ENCODE data around the gene KRT16. TPM values are rescaled to one million over a fixed set of nuclear protein-coding genes. Genes with fewer than 3 reads are reported as not detected.

KRT16 gene
- total RNA-seq, 4 donors from 2014 or later, result 0.79 TPM; not detected in 3

GRCh38 chr17:41652461-41652970 is 39.9 kb upstream of the KRT16 start:
- Histone ChIP-seq H3K4me3 (no peak overlapping the region), H3K9me3 (no peaks in the 10 kb centered on the region), H3K27ac (peak overlapping the region; percentile 92 to 95 (median 92)), H3K4me1 (peaks cover 46 to 82% (median 76%) of the 10 kb centered on the region in 4 donors), H3K27me3 (no peaks in the 10 kb centered on the region), H3K36me3 (no peaks in the 10 kb centered on the region)
- no peak for TF ChIP-seq EP300 (IDR thresholded peaks at IDR 0.05; ENCODE audit: low read depth)
- TF ChIP-seq, protein P1, sequence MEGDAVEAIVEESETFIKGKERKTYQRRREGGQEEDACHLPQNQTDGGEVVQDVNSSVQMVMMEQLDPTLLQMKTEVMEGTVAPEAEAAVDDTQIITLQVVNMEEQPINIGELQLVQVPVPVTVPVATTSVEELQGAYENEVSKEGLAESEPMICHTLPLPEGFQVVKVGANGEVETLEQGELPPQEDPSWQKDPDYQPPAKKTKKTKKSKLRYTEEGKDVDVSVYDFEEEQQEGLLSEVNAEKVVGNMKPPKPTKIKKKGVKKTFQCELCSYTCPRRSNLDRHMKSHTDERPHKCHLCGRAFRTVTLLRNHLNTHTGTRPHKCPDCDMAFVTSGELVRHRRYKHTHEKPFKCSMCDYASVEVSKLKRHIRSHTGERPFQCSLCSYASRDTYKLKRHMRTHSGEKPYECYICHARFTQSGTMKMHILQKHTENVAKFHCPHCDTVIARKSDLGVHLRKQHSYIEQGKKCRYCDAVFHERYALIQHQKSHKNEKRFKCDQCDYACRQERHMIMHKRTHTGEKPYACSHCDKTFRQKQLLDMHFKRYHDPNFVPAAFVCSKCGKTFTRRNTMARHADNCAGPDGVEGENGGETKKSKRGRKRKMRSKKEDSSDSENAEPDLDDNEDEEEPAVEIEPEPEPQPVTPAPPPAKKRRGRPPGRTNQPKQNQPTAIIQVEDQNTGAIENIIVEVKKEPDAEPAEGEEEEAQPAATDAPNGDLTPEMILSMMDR (IDR thresholded peaks at IDR 0.05), result no peak
- TF ChIP-seq POLR2AphosphoS5 (IDR thresholded peaks at IDR 0.05), result no peak
- no peak for DNase-seq
- 83% methylated on average over 5 of the region's 5 CpGs; no CpG with 5 or more reads in 1 of the 2 donors for WGBS, 2 donors (ENCODE audit: low coverage in 1 of 2)
- in situ Hi-C loops (cut with MboI; ENCODE audit: low pct_ligation_motif_present in 1 of 4, low pct_unique_long_range_greater_than_20kb in 1 of 4, low sequenced_read_pairs in 3 of 4), result loop anchor here (25.0 kb wide), 2 partner anchors 840 to 1040 kb away; partner anchors contain the start of gene KRT10 (in 2 of the 4)
- intact Hi-C loops (cut with DNase I; ENCODE audit: low total_unique reads), result no loop called here

- no peaks in the 10 kb centered on the region for H3K27me3 ChIP-seq
- TF ChIP-seq EP300 (IDR thresholded peaks at IDR 0.05; ENCODE audit: low read depth) (peak; percentile 94), POLR2AphosphoS5 (IDR thresholded peaks at IDR 0.05) (peak; percentile 38 to 77 (median 77))
- TF ChIP-seq, protein P1 (IDR thresholded peaks at IDR 0.05), result no peak
- intact Hi-C loops (cut with DNase I; ENCODE audit: low total_unique reads), result no loop called here
- H3K4me1 ChIP-seq, result peaks cover 46 to 78% (median 73%) of the 10 kb centered on the region in 4 donors
- no peaks in the 10 kb centered on the region for H3K9me3 ChIP-seq
- H3K4me3 ChIP-seq, result no peak overlapping the region
- in situ Hi-C loops (cut with MboI; ENCODE audit: low pct_ligation_motif_present in 1 of 4, low pct_unique_long_range_greater_than_20kb in 1 of 4, low sequenced_read_pairs in 3 of 4), result loop anchor here (25.0 kb wide), 2 partner anchors 840 to 1040 kb away; partner anchors contain the start of gene KRT10 (in 2 of the 4)
- H3K27ac ChIP-seq, result peak overlapping the region; percentile 92 to 95 (median 92)
- DNase-seq, result peak; percentile 90
- H3K36me3 ChIP-seq, result no peaks in the 10 kb centered on the region
- 51 to 100% methylated on average over 3 to 13 of the region's 13 CpGs for WGBS, 2 donors (ENCODE audit: low coverage in 1 of 2)
Measured at GRCh38 chr17:41651625-41652460, 39.3 kb upstream of the KRT16 start.

GRCh38 chr17:41650794-41651624 is 38.4 kb upstream of the KRT16 start:
- H3K27ac ChIP-seq, result peak overlapping the region; percentile 92 to 95 (median 92)
- 39% methylated on average over 10 of the region's 15 CpGs; no CpG with 5 or more reads in 1 of the 2 donors for WGBS, 2 donors (ENCODE audit: low coverage in 1 of 2)
- peaks cover 37 to 71% (median 64%) of the 10 kb centered on the region in 4 donors for H3K4me1 ChIP-seq
- H3K36me3 ChIP-seq, result no peaks in the 10 kb centered on the region
- TF ChIP-seq POLR2A (IDR thresholded peaks at IDR 0.05), result peak; percentile 48
- TF ChIP-seq, protein P1 (IDR thresholded peaks at IDR 0.05), result no peak
- no peak for TF ChIP-seq EP300 (IDR thresholded peaks at IDR 0.05; ENCODE audit: low read depth)
- H3K9me3 ChIP-seq, result no peaks in the 10 kb centered on the region
- H3K27me3 ChIP-seq, result no peaks in the 10 kb centered on the region
- intact Hi-C loops (cut with DNase I; ENCODE audit: low total_unique reads) (no loop called here), in situ Hi-C loops (cut with MboI; ENCODE audit: low pct_ligation_motif_present in 1 of 4, low pct_unique_long_range_greater_than_20kb in 1 of 4, low sequenced_read_pairs in 3 of 4) (loop anchor here (25.0 kb wide), 2 partner anchors 839 to 1039 kb away; partner anchors contain the start of gene KRT10 (in 2 of the 4))
- DNase-seq, result no peak
- H3K4me3 ChIP-seq, result no peak overlapping the region

All from transverse colon (tissue), 4 donors.